HFFc6 (cell line): ENCODE measurements around the gene MPRIP. TPM values are rescaled to one million over a fixed set of nuclear protein-coding genes. Genes with fewer than 3 reads are reported as not detected.

Source experiments
- DNase-seq: peaks from one replicate; pipeline ENCODE4 v3.0.0-alpha.2; 2018
- H3K27ac Mint-ChIP-seq: 2 replicates; pipeline ENCODE4 v1.8.0; 2020; ENCODE audit warnings: mild to moderate bottlenecking, mixed read lengths
- H3K27me3 Mint-ChIP-seq: 2 replicates; pipeline ENCODE4 v1.8.0; 2021; ENCODE audit warnings: mild to moderate bottlenecking, moderate library complexity, mixed read lengths; ENCODE audit not compliant: insufficient read depth
- H3K36me3 Mint-ChIP-seq: 2 replicates; pipeline ENCODE4 v1.8.0; 2021; ENCODE audit warnings: low read depth, mixed read lengths
- H3K4me1 Mint-ChIP-seq: 2 replicates; pipeline ENCODE4 v1.8.0; 2020; ENCODE audit warnings: low read depth, mixed read lengths
- H3K4me3 Mint-ChIP-seq: 2 replicates; pipeline ENCODE4 v1.8.0; 2020; ENCODE audit warnings: mild to moderate bottlenecking, moderate library complexity, mixed read lengths
- H3K9me3 Mint-ChIP-seq: 2 replicates; pipeline ENCODE4 v1.8.0; 2020; ENCODE audit warnings: mild to moderate bottlenecking, mixed read lengths
- CTCF ChIP-seq: fragments of 200-600 bp; sonication (generic); IDR thresholded peaks from 2 replicates; pipeline ENCODE4 v1.5.0; 2021; ENCODE audit warnings: antibody characterized with exemption, mild to moderate bottlenecking
- total RNA-seq, 6 experiments: library from RNA; stranded (reverse); fragmentation: NEBNext Ultra II Directional; extraction: Animal tissue kit (Norgen Biotek cat#: 25700); gene quantifications; 2 replicates in 1 of 6; 3 replicates in 5 of 6; pipeline ENCODE4 v1.2.3, GENCODE V29; 2021

The MPRIP gene
- total RNA-seq, 6 experiments from 2014 or later, result 350 to 409 (median 372) TPM

GRCh38 chr17:17108451-17109049 is 66.3 kb downstream of the MPRIP start:
- H3K4me1 Mint-ChIP-seq, result peaks cover 50% of the 10 kb centered on the region
- no peaks in the 10 kb centered on the region for H3K9me3 Mint-ChIP-seq
- TF ChIP-seq CTCF, result 0 out of 2 replicates have a peak, but pooled peaks have one; percentile 6
- H3K27ac Mint-ChIP-seq, result peak overlapping the region; percentile 54; the same call in 1 of the 2 replicates
- no peaks in the 10 kb centered on the region for H3K36me3 Mint-ChIP-seq
- peaks cover 11% of the 10 kb centered on the region for H3K27me3 Mint-ChIP-seq
- no peak overlapping the region for H3K4me3 Mint-ChIP-seq
- no peak for DNase-seq

- Mint-ChIP-seq H3K9me3 (no peaks in the 10 kb centered on the region), H3K27me3 (peaks cover 11% of the 10 kb centered on the region), H3K4me1 (peaks cover 53% of the 10 kb centered on the region), H3K36me3 (no peaks in the 10 kb centered on the region), H3K4me3 (no peak overlapping the region), H3K27ac (peak overlapping the region; percentile 5; the same call in 1 of the 2 replicates)
- DNase-seq, result no peak
- 0 out of 2 replicates have a peak, but pooled peaks have one; percentile 1 for TF ChIP-seq CTCF
Observed at GRCh38 chr17:17109256-17109655, 67.0 kb downstream of the MPRIP start.

GRCh38 chr17:17109907-17110306 is 67.7 kb downstream of the MPRIP start:
- no peak for DNase-seq
- Mint-ChIP-seq H3K27ac (no peak overlapping the region), H3K4me1 (peaks cover 53% of the 10 kb centered on the region), H3K9me3 (no peaks in the 10 kb centered on the region), H3K4me3 (no peak overlapping the region), H3K36me3 (no peaks in the 10 kb centered on the region), H3K27me3 (peaks cover 8% of the 10 kb centered on the region)
- TF ChIP-seq CTCF, result no peak

GRCh38 chr17:17110520-17110919 is 68.3 kb downstream of the MPRIP start:
- H3K27ac Mint-ChIP-seq, result no peak overlapping the region
- H3K27me3 Mint-ChIP-seq, result peaks cover 7% of the 10 kb centered on the region
- peaks cover 4% of the 10 kb centered on the region; the same call in 1 of the 2 replicates for H3K36me3 Mint-ChIP-seq
- H3K4me1 Mint-ChIP-seq, result peaks cover 58% of the 10 kb centered on the region
- H3K9me3 Mint-ChIP-seq, result no peaks in the 10 kb centered on the region
- no peak for TF ChIP-seq CTCF
- DNase-seq, result no peak
- no peak overlapping the region for H3K4me3 Mint-ChIP-seq

- Mint-ChIP-seq H3K27me3 (peaks cover 7% of the 10 kb centered on the region), H3K4me1 (peaks cover 55% of the 10 kb centered on the region)
- DNase-seq, result no peak
Observed at GRCh38 chr17:17111401-17112393, 69.4 kb downstream of the MPRIP start.

More at GRCh38 chr17:17111401-17112393, 69.4 kb downstream of the MPRIP start:
- H3K9me3 Mint-ChIP-seq, result no peaks in the 10 kb centered on the region
- peak overlapping the region; percentile 38 for H3K27ac Mint-ChIP-seq
- H3K36me3 Mint-ChIP-seq, result peaks cover 6% of the 10 kb centered on the region; the same call in 1 of the 2 replicates
- no peak overlapping the region for H3K4me3 Mint-ChIP-seq
- TF ChIP-seq CTCF, result no peak
